ENCODE measurements around the gene C6orf58.

C6orf58 gene

DNA sequence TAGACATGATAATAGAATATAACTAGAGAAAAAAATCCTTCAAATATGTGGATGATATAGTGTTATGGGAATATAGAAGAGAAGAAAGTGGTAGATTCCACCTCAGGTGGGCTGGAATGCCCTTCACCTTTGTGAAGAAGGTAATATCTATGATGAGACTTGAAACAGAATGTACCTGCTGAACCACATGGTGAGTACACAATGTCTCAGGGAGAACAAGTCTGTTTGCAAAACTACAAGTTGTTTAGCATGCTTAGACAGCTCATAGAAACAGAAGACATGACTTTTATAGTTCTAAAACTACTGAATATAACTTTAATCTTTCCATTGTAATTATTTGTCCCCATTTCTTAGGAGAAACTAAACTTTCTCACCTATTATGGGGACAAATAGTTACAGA is 12.2 kb downstream of the C6orf58 start:
- no peak for TF ChIP-seq CTCF (IDR thresholded peaks at IDR 0.05)

DNA sequence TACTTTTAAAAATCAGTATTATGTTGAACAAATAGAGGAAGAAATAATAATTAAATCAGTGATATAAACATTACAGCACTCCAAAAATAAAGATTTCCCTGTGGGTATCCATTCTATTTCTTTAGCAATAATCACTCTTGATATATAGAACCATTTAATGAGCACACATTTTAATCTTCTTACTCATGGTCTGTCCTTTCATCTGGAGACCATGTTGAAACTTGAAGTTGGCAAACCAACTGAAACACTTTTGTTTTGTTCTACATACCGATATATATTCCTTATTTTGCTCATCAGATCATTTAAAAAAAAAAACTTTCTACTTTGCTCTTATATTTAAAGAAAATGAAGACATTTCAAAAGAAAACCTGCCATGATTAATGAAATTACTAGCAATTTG is 13.4 kb downstream of the C6orf58 start:
- no peak for TF ChIP-seq CTCF (IDR thresholded peaks at IDR 0.05)

- TF ChIP-seq CTCF (IDR thresholded peaks at IDR 0.05), result no peak
These were observed 16.0 kb downstream of the C6orf58 start for GRCh38 chr6:127592964-127593363.

- TF ChIP-seq CTCF (IDR thresholded peaks at IDR 0.05), result peak; percentile 46
These were observed 29.2 kb downstream of the C6orf58 start for GRCh38 chr6:127606131-127606562.

- TF ChIP-seq CTCF (IDR thresholded peaks at IDR 0.05), result no peak
These were observed 31.7 kb downstream of the C6orf58 start for GRCh38 chr6:127608554-127609270.

- TF ChIP-seq CTCF (IDR thresholded peaks at IDR 0.05), result no peak
These were observed 41.8 kb downstream of the C6orf58 start for GRCh38 chr6:127618729-127619128.

- no peak for TF ChIP-seq CTCF (IDR thresholded peaks at IDR 0.05)
These were observed 53.8 kb downstream of the C6orf58 start for GRCh38 chr6:127630800-127631199.

GRCh38 chr6:127634178-127634577 is 57.2 kb downstream of the C6orf58 start:
- no peak for TF ChIP-seq CTCF (IDR thresholded peaks at IDR 0.05)

Measured in LNCAP (cell line).